ENCODE results near the gene MYL7.

DNA sequence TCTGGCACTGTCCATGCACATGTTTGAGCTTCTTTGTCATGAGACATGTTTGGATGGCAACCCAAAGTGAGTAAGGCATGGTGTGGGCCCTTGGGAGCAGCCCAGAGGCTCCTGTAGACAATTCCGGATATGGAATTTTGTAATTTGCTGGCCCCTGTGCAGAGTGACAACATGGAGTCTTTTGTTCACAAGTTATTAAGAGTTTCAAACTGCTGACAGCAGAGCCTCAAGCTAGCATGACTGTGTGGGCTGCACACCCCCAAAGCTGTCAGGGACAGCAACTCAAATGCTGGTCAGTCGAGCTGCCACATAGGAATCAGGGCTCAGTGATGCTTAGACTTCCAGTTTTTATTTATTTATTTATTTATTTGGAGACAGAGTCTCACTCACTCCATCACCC lies 7.0 kb upstream of the MYL7 start:
- TF ChIP-seq, protein P1, sequence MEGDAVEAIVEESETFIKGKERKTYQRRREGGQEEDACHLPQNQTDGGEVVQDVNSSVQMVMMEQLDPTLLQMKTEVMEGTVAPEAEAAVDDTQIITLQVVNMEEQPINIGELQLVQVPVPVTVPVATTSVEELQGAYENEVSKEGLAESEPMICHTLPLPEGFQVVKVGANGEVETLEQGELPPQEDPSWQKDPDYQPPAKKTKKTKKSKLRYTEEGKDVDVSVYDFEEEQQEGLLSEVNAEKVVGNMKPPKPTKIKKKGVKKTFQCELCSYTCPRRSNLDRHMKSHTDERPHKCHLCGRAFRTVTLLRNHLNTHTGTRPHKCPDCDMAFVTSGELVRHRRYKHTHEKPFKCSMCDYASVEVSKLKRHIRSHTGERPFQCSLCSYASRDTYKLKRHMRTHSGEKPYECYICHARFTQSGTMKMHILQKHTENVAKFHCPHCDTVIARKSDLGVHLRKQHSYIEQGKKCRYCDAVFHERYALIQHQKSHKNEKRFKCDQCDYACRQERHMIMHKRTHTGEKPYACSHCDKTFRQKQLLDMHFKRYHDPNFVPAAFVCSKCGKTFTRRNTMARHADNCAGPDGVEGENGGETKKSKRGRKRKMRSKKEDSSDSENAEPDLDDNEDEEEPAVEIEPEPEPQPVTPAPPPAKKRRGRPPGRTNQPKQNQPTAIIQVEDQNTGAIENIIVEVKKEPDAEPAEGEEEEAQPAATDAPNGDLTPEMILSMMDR (IDR thresholded peaks at IDR 0.05; ENCODE audit: borderline replicate concordance, extremely low read depth, low read length, poor library complexity, severe bottlenecking), result no peak
- no peak for TF ChIP-seq EZH2 (IDR thresholded peaks at IDR 0.05; ENCODE audit: borderline replicate concordance, low read depth, low read length, severe bottlenecking)
